MCF 10A (cell line): ENCODE data around the gene MAFF. TPM values are rescaled to one million over a fixed set of nuclear protein-coding genes. Genes with fewer than 3 reads are reported as not detected.
A peak's percentile ranks its signal among the peaks of the same experiment; 100 is the strongest.

Source experiments
- BruUV-seq: library from RNA; stranded (reverse); fragments of 400-500 nt; replicated peaks from 2 replicates; lab custom pipeline; 2021; lab: Mats Ljungman, UMichigan
- CTCF ChIA-PET: fragments of 300-600 bp; sonication (Branson Sonifier 250); formaldehyde crosslinking; extraction: SDS; loops from one replicate; lab custom pipeline; 2021; ENCODE audit warnings: antibody characterized with exemption, inconsistent platforms; lab: Yijun Ruan, JAX
- POLR2A ChIA-PET: fragments of 300-600, 350-650 bp; sonication (Branson Sonifier 250); formaldehyde crosslinking; extraction: SDS; loops from one replicate; lab custom pipeline; 2020; ENCODE audit warnings: antibody characterized with exemption, inconsistent platforms; lab: Yijun Ruan, JAX
- DNase-seq: peaks from one replicate; pipeline ENCODE4 v3.0.0-alpha.2; 2018; ENCODE audit not compliant: unreplicated experiment
- H3K27ac Mint-ChIP-seq: one replicate; pipeline ENCODE4 v1.8.0; 2022; ENCODE audit warnings: mild to moderate bottlenecking, low read depth, mixed read lengths; ENCODE audit not compliant: unreplicated experiment
- H3K27me3 Mint-ChIP-seq: one replicate; pipeline ENCODE4 v1.8.0; 2022; ENCODE audit warnings: mixed read lengths; ENCODE audit not compliant: insufficient read depth, unreplicated experiment
- H3K36me3 Mint-ChIP-seq: one replicate; pipeline ENCODE4 v1.8.0; 2022; ENCODE audit warnings: mild to moderate bottlenecking, moderate library complexity, mixed read lengths; ENCODE audit not compliant: insufficient read depth, unreplicated experiment
- H3K4me1 Mint-ChIP-seq: one replicate; pipeline ENCODE4 v1.8.0; 2022; ENCODE audit warnings: mixed read lengths; ENCODE audit not compliant: insufficient read depth, unreplicated experiment
- H3K4me3 Mint-ChIP-seq: one replicate; pipeline ENCODE4 v1.8.0; 2022; ENCODE audit warnings: mild to moderate bottlenecking, moderate library complexity, mixed read lengths; ENCODE audit not compliant: unreplicated experiment
- H3K9me3 Mint-ChIP-seq: one replicate; pipeline ENCODE4 v1.8.0; 2022; ENCODE audit warnings: mixed read lengths; ENCODE audit not compliant: unreplicated experiment
- CTCF ChIP-seq: fragments of 200-600 bp; IDR thresholded peaks from one replicate; pipeline ENCODE4 v1.8.0; 2022; ENCODE audit warnings: antibody characterized with exemption, mild to moderate bottlenecking; ENCODE audit not compliant: unreplicated experiment
- intact Hi-C: fragments of 100-400 bp; cut with micrococcal nuclease; formaldehyde crosslinking; loops from 2 replicates; pipeline ENCODE4 v1.14.1; 2022
- total RNA-seq: library from RNA; stranded (reverse); gene quantifications from 2 replicates; pipeline ENCODE4 v1.2.3, GENCODE V29; 2022

MAFF gene
- total RNA-seq, 1 experiment from 2014 or later = 71.4 TPM

- DNase-seq = no peak
- ChIA-PET POLR2A (interaction anchor here (1.4 kb wide), 1 partner anchor 12 kb away, joined by 10 read pairs; the partner anchor contains the start of gene PLA2G6), CTCF (interaction anchor here (0.6 kb wide), 1 partner anchor 91 kb away, joined by 3 read pairs; no protein-coding TSS in a partner anchor)
- no peaks in the 10 kb centered on the region for H3K27me3 Mint-ChIP-seq
- H3K27ac Mint-ChIP-seq = no peak overlapping the region
- no peak for TF ChIP-seq CTCF
- intact Hi-C loops = no loop called here
- no peaks in the 10 kb centered on the region for H3K36me3 Mint-ChIP-seq
- peaks cover 11% of the 10 kb centered on the region for H3K4me1 Mint-ChIP-seq
- H3K4me3 Mint-ChIP-seq = no peak overlapping the region
- no TSS peak for BruUV-seq
- H3K9me3 Mint-ChIP-seq = no peaks in the 10 kb centered on the region
Measured at GRCh38 chr22:38193580-38193979, 8.2 kb upstream of the MAFF start.

- no peak overlapping the region for H3K27ac Mint-ChIP-seq
- no peak for DNase-seq
- ChIA-PET CTCF (interaction anchor here (0.6 kb wide), 2 partner anchors 18 to 186 kb away, joined by 3 to 5 read pairs; no protein-coding TSS in a partner anchor), POLR2A (interaction anchor here (0.6 kb wide), 1 partner anchor 374 kb away, joined by 3 read pairs; no protein-coding TSS in a partner anchor)
- no peak for TF ChIP-seq CTCF
- peaks cover 3% of the 10 kb centered on the region for H3K36me3 Mint-ChIP-seq
- H3K4me1 Mint-ChIP-seq = peaks cover 16% of the 10 kb centered on the region
- no peaks in the 10 kb centered on the region for H3K9me3 Mint-ChIP-seq
- no TSS peak for BruUV-seq
- H3K4me3 Mint-ChIP-seq = no peak overlapping the region
- intact Hi-C loops = no loop called here
- no peaks in the 10 kb centered on the region for H3K27me3 Mint-ChIP-seq
Measured at GRCh38 chr22:38196791-38197419, 4.9 kb upstream of the MAFF start.

- peaks cover 23% of the 10 kb centered on the region for H3K4me1 Mint-ChIP-seq
- no TSS peak for BruUV-seq
- POLR2A ChIA-PET = interaction anchor here (4.3 kb wide), 1 partner anchor 29 kb away, joined by 51 read pairs; no protein-coding TSS in a partner anchor
- CTCF ChIA-PET = no interaction called here
- intact Hi-C loops = no loop called here
- no peak for TF ChIP-seq CTCF
- no peak for DNase-seq
- no peaks in the 10 kb centered on the region for H3K9me3 Mint-ChIP-seq
- no peaks in the 10 kb centered on the region for H3K27me3 Mint-ChIP-seq
- no peak overlapping the region for H3K4me3 Mint-ChIP-seq
- H3K36me3 Mint-ChIP-seq = peaks cover 26% of the 10 kb centered on the region
- no peak overlapping the region for H3K27ac Mint-ChIP-seq
Measured at GRCh38 chr22:38199826-38200559, 1.8 kb upstream of the MAFF start.

- peaks cover 36% of the 10 kb centered on the region for H3K36me3 Mint-ChIP-seq
- no peaks in the 10 kb centered on the region for H3K9me3 Mint-ChIP-seq
- no peak for DNase-seq
- no peaks in the 10 kb centered on the region for H3K27me3 Mint-ChIP-seq
- peak overlapping the region; percentile 80 for H3K27ac Mint-ChIP-seq
- TF ChIP-seq CTCF = no peak
- CTCF ChIA-PET = interaction anchor here (0.6 to 1.6 kb wide), 2 partner anchors 39 to 87 kb away, joined by 3 to 6 read pairs; no protein-coding TSS in a partner anchor
- intact Hi-C loops = loop anchor here (1.0 kb wide), 1 partner anchor 20 kb away; the partner anchor contains the start of gene PLA2G6
- POLR2A ChIA-PET = interaction anchor here (0.6 to 6.3 kb wide), 22 partner anchors 9 to 504 kb away, joined by 3 to 134 read pairs (median 4); partner anchors contain the start of genes PICK1, PLA2G6 and TOMM22
- peak overlapping the region; percentile 85 for H3K4me3 Mint-ChIP-seq
- peaks cover 23% of the 10 kb centered on the region for H3K4me1 Mint-ChIP-seq
- BruUV-seq = TSS peak; percentile 26
Measured at GRCh38 chr22:38201371-38201710, 453 bp upstream of the MAFF start.
